Measurements from ENCODE around the gene TECRL.

Gene TECRL, protein sequence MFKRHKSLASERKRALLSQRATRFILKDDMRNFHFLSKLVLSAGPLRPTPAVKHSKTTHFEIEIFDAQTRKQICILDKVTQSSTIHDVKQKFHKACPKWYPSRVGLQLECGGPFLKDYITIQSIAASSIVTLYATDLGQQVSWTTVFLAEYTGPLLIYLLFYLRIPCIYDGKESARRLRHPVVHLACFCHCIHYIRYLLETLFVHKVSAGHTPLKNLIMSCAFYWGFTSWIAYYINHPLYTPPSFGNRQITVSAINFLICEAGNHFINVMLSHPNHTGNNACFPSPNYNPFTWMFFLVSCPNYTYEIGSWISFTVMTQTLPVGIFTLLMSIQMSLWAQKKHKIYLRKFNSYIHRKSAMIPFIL

GRCh38 chr4:64409300-64409699 is at the start of gene TECRL:
Gene TECRL, minus strand, starts transcription at chr4:64409450. Its CDS starts 99 bp downstream, at chr4:64409351.
- no peak for DNase-seq

DNA sequence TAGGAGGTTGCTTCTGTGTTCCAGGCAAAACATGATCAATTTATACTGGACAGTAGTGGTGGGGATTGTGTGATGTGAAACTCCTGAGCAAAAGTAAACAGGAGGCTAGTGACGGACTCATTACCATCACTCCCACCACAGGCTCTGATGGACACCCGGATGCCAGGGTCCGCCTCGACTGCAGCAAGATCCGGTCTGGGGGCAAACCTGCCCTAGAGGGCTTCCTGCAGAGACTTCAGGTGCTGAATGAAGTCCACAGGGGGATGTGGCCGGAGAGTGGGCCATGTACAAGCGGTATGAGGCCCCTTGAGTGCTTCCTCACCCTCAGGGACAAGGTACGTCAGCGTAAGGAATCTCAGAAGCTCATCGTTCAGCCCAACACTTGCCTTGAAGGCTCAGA is 23.4 kb upstream of the TECRL start:
- no peak for DNase-seq

GRCh38 chr4:64430933-64431332 is 21.7 kb upstream of the TECRL start:
- no peak for DNase-seq

DNA sequence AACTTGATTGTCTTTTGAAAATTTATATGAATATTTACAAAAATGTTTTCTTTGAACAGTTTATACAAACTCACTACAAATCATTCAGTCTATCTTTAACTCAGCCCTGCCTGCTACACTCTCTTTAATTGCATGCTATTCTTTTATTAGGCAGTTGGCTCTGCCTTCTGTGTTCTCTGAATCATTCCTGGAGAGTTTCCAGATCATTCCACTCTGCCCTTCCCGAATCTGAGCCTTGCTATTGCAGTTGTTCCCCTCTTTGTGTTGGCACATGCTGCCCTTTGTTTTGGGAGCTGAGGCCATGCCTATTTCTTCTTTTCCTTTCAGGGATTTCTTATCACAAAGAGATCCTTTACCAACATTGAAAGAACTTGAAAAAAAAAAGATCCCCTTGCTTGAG is 8.7 kb upstream of the TECRL start:
- DNase-seq, result no peak

GRCh38 chr4:64407000-64407399 is 2.2 kb downstream of the TECRL start:
- DNase-seq, result no peak

DNA sequence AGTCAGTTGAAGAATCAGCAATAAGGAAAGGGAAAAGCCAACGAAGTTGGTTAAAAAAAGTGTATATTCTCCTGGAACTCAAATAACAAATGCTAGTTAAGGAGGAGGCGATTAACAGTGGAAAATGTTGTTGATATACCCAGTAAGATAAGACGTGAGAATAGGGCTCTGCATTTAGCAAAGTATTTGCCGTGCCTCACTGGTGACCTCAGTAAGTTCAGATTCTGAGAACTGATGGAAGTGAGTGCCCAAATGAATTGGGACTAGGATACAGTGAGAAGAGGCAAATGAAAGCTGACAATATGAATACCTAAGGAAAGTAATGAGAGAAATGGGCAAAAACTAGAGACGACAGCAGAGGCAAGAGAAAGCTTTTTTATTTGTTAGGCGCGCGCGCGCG is 3.5 kb downstream of the TECRL start:
- DNase-seq, result no peak

- no peak for DNase-seq
Measured at GRCh38 chr4:64402684-64403083, 6.6 kb downstream of the TECRL start.

DNA sequence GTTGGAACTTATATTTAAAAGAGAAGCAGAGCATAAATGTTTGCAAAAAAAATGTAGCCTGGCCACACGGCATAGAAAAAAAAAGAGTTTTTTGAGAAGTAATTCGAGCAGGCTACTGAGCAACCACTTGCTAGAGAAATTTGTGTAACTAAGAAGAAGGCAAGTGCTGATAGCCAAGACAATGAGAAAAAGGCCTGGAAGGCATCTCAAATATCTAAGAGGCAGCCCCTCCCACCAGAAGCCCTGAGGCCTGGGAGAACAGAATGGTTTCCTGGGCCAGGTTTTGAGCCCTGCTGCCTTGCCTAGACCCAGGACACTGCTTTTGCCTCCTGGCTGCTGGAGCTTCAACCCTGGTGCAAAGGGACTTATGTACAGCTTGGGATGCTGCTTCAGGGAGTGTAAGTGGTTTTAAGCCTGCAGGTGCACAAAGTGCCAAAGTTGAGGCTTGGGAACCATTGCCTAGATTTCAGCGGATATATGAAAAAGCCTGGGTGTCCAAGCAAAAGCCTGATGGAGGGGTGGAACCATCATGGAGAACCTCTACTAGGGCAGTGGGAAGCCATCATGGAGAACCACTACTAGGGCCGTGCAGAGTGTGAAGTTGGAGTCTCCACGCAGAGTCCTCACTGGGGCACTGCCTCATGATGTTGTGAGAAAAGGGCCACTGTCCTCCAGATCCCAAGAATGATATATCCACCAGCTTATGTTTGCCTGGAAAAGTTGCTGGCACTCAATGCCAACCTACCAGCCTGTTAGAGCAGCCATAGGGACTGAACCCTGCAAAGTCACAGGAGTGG is 9.7 kb downstream of the TECRL start:
- DNase-seq, result no peak

DNA sequence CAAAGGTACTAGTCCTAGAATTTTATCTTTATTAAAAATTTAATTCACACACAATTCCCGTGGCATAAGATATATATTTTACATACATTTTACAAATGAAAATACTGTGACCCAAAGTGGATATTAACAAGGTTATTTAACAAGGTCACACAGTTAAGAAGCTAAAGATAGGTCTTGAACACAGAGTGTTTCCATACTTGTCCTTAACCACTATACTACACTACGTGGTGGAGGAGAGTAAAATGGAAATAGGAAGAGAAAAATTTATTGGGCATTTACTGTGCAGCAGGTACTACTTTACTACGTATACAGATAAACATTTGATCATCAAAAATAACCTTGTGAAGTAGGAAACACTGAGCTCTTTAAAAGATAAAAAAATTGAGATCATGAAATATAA is 14.8 kb downstream of the TECRL start:
- no peak for DNase-seq

GRCh38 chr4:64388252-64388651 is 21.0 kb downstream of the TECRL start:
- DNase-seq, result no peak

- no peak for DNase-seq
Measured at GRCh38 chr4:64385220-64385619, 24.0 kb downstream of the TECRL start.

DNA sequence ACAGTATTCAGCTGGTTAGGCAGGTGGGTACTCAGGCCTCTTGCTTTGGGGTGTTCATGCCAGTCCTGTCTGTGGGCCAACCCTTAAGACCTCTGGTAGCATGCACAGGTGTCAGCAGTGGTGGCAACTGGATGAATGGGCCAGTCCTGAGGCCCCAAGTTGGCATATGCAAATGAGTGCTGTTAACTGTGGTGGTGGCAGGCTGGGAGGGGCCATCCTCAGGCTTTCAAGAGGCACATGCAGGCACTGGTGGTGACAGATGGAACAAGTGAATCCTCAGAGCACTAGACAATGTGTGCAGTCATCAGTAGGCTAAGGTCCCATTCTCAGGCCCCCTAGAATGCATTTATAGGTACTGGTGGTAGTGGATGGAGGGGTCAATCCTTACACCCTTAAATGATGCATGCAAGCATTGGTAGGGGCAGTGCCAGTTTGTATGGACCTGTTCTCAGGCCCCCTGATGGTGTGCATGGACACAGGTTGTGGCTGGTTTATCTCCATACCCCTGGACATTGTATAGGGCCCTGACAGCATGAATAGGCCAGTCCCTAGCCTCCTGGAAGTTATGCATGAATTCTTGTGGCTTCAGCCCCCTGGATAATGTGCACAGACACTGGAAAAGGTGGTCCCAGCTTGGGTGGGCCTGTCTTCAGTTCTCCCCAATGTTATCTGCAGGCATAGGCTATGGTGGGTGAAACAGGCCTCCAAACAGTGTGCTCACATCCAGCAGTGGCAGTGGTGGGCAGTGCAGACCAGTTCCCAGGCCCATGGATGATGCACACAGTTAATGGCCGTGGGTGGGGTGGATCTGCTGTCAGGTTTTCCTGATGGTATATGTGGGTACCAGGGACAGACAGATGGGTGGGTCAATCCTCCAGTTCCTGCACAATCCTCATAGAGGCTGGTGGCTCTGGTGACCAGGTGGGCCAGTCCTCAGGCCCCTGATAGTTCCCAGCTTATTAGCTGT is 24.7 kb downstream of the TECRL start:
- DNase-seq, result no peak

- no peak for DNase-seq
Measured at GRCh38 chr4:64368741-64369140, 40.5 kb downstream of the TECRL start.

DNA sequence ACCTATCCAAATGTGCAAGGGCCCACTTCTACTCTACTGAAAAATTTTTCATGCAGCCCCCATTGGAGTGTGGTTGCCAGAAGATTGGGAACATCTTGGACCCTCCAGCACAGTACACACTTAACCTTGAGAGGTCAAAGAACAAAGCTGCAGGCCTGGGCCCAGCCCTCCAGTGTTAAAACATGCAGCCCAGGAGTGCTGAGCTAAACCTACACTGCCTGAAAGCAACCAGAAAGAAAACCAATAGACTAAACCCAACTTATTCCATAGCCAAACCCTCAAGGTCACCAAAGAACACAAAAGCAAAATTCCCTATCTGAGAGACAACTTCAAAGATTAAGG is 47.9 kb downstream of the TECRL start:
- no peak for DNase-seq

DNA sequence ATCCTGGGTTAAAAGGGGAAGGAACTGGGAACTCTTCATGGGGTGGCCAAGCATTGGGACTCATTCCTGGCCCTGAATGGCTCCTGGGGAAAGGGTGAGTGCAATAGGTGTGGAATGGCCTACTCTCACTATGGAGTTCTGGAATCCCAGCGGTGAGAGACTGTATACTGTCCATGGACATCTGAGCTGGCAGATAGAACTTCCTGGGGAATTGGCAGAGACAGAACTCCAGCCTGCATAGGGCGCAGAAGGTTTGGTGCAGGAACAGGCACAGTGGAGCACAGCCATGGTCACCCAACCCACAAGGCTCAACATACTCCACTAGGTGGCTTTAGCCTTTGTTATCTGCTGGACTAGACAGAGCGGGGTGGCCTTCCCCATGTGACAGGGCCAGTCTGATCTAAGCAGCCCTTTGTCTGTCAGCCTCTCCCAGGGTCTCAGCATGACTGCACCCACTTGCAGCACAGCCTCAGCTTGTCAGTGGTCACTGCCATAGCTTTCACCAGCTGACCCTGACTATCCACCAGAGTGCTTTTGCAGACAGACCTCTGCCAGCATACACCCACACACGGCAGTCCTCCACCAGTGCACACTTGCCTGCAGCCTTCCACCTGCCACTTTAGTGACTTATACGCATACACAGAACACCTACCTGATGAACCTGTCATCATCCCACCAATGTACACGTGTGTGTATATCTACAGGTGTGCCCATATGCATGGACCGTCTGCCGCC is 48.4 kb downstream of the TECRL start:
- no peak for DNase-seq

- DNase-seq, result no peak
Measured at GRCh38 chr4:64359489-64359888, 49.8 kb downstream of the TECRL start.

DNA sequence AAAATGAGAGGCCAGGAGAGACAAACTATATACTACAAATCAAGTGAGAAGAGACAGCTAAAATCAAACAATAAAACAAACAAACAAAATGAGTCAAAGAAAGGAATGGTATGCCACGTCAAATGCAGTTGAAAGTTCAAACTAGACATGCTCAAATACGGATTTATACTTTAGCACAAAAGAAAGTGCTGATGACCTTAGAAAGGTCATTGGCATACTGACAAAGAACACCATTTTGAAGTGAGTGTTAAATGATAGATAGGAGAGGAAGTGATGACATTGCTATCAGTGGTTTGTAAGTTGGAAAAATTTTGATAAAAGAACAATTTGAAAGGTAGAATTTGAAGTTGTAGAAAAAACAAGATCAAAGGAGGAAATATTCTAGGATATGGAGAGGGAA is 55.3 kb downstream of the TECRL start:
- no peak for DNase-seq

DNA sequence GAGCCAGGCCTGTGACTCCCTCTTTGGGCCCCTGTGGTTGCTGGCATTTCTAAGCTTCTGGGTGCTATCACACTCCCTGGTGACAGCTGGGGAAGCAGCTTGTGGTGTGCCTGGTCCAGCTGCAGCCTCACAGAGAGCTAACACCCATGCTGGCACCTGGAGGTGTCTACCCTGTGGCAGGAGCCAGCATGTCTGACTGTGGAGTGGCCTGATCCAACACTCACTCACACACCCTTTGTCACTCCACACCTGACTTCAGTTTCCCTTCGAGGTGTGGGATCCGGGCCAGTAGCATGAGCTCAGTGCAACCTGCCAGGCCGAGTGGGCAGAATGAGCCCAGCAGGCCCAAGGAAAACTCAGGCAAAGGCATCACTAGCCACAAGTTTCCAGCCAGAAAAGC is 67.5 kb downstream of the TECRL start:
- DNase-seq, result no peak

DNA sequence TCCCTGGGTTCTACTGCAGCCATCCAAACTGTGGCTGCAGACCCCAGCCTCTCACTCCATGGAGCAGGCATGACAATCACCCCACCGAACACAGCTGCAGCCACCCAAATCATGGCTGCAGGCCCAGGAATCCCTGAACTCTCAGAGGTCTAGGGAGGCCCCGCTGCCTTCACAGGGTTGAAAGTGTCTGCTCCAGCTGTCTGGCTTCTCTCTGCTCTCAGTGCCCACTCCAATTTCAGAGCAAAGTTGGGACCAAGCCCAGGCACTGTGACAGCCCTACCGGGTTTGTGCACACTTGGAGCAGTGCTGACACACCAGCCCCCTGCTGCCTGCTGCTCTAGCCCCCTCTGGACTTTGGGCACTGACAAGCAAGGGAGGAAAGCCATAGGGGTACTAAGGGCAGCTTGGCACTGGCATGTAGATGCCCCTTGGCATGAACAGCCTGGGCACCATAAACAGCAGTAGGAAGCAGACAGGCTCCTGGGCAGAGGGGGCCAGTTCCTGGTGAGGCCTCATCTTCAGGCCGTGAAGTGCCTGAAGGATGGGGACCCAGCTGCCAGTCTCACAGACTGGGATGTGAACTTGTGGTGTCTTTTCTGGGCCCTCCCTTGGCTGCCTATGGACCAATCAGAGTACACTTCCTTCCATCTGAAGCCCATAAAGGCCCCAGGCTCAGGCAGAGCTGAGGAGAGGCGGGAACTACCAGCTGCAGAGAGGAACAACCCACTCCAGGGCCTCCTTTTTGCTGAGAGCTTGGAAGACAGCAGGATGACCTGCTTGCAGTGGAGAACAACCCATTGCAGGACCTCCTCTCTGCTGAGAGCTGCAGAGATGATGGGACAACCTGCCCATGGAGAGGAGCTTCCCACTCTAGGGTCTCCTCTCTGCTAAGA is 68.8 kb downstream of the TECRL start:
- DNase-seq, result no peak

DNA sequence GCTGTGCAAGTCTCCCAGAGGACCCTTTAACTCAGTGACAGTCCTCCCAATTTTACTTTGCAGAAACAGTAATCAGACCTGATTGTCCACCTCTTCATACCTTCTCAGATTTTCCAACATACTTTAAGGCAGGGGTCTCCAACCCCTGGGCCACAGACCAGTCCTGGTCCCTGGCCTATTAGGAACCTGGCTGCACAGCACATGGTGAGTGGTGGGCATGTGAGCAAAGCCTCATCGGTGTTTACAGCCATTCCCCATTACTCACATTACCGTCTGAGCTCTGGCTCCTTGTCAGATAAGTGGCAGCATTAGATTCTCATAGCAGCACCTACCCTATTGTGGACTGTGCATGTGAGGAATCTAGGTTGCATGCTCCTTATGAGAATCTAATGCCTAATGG is 74.3 kb downstream of the TECRL start:
- no peak for DNase-seq

GRCh38 chr4:64330143-64330542 is 79.1 kb downstream of the TECRL start:
- DNase-seq, result no peak

GRCh38 chr4:64327237-64327636 is 82.0 kb downstream of the TECRL start:
- DNase-seq, result no peak

Measured in DMS153 (cell line).